Muscle layer of colon (tissue), 2 donors: ENCODE data around the gene ATG10.

ENCODE experiments used
- H3K27ac ChIP-seq: one replicate; pipeline ENCODE4 v1.7.0; 2013; ENCODE audit warnings: low read depth, mild to moderate bottlenecking, low read length, moderate library complexity
- H3K27me3 ChIP-seq, 2 donors: one replicate each; pipeline ENCODE4 v1.7.0; 2013; ENCODE audit warnings: low read length in 2 of 2, mild to moderate bottlenecking in 2 of 2; ENCODE audit not compliant: insufficient read depth in 2 of 2, control insufficient read depth in 1 of 2
- H3K36me3 ChIP-seq: one replicate; pipeline ENCODE4 v1.7.0; 2013; ENCODE audit warnings: mild to moderate bottlenecking, low read length; ENCODE audit not compliant: insufficient read depth
- H3K4me1 ChIP-seq: one replicate; pipeline ENCODE4 v1.7.0; 2013; ENCODE audit warnings: mild to moderate bottlenecking, low read length; ENCODE audit not compliant: insufficient read depth
- H3K4me3 ChIP-seq, 2 donors: one replicate each; pipeline ENCODE4 v1.7.0; 2013; ENCODE audit warnings: low read length in 2 of 2, low read depth in 1 of 2, mild to moderate bottlenecking in 1 of 2, moderate library complexity in 1 of 2
- H3K9ac ChIP-seq: one replicate; pipeline ENCODE4 v1.7.0; 2013; ENCODE audit warnings: low read length
- H3K9me3 ChIP-seq: one replicate; pipeline ENCODE4 v1.7.0; 2013; ENCODE audit warnings: mild to moderate bottlenecking, low read length
- donor health status: abdominal sarcoma.
- donor health status: Adenocarcinoma of cecum.

The ATG10 gene

GRCh38 chr5:82168294-82168693 is 196.5 kb downstream of the ATG10 start:
- peaks cover 11% of the 10 kb centered on the region for H3K4me1 ChIP-seq
- H3K27me3 ChIP-seq, result no peaks in the 10 kb centered on the region
- no peak overlapping the region for H3K27ac ChIP-seq
- no peak overlapping the region for H3K9ac ChIP-seq
- no peaks in the 10 kb centered on the region for H3K36me3 ChIP-seq
- H3K4me3 ChIP-seq, result no peak overlapping the region
- no peaks in the 10 kb centered on the region for H3K9me3 ChIP-seq

- Histone ChIP-seq H3K36me3 (no peaks in the 10 kb centered on the region), H3K27ac (no peak overlapping the region), H3K9ac (no peak overlapping the region), H3K9me3 (no peaks in the 10 kb centered on the region), H3K4me1 (peaks cover 10% of the 10 kb centered on the region), H3K4me3 (no peak overlapping the region), H3K27me3 (no peaks in the 10 kb centered on the region)
Observed at GRCh38 chr5:82169892-82170291, 198.1 kb downstream of the ATG10 start.

GRCh38 chr5:82174128-82174918 is 202.5 kb downstream of the ATG10 start:
- H3K9me3 ChIP-seq, result no peaks in the 10 kb centered on the region
- H3K36me3 ChIP-seq, result no peaks in the 10 kb centered on the region
- no peaks in the 10 kb centered on the region for H3K27me3 ChIP-seq
- H3K4me3 ChIP-seq, result no peak overlapping the region
- no peak overlapping the region for H3K9ac ChIP-seq
- no peaks in the 10 kb centered on the region for H3K4me1 ChIP-seq
- H3K27ac ChIP-seq, result no peak overlapping the region

- Histone ChIP-seq H3K9me3 (no peaks in the 10 kb centered on the region), H3K4me3 (no peak overlapping the region), H3K27me3 (no peaks in the 10 kb centered on the region), H3K9ac (no peak overlapping the region), H3K27ac (no peak overlapping the region), H3K4me1 (no peaks in the 10 kb centered on the region), H3K36me3 (peaks cover 1% of the 10 kb centered on the region)
Observed at GRCh38 chr5:82174919-82175219, 203.0 kb downstream of the ATG10 start.

GRCh38 chr5:82176115-82176814 is 204.4 kb downstream of the ATG10 start:
- H3K9me3 ChIP-seq, result no peaks in the 10 kb centered on the region
- H3K36me3 ChIP-seq, result peaks cover 5% of the 10 kb centered on the region
- no peak overlapping the region for H3K4me3 ChIP-seq
- no peak overlapping the region for H3K27ac ChIP-seq
- no peak overlapping the region for H3K9ac ChIP-seq
- H3K4me1 ChIP-seq, result no peaks in the 10 kb centered on the region
- H3K27me3 ChIP-seq, result no peaks in the 10 kb centered on the region

GRCh38 chr5:82178378-82178777 is 206.6 kb downstream of the ATG10 start:
- Histone ChIP-seq H3K9ac (no peak overlapping the region), H3K36me3 (peaks cover 5% of the 10 kb centered on the region), H3K4me3 (no peak overlapping the region), H3K27me3 (no peaks in the 10 kb centered on the region), H3K9me3 (no peaks in the 10 kb centered on the region), H3K4me1 (no peaks in the 10 kb centered on the region), H3K27ac (no peak overlapping the region)

- no peak overlapping the region for H3K4me3 ChIP-seq
- H3K27ac ChIP-seq, result no peak overlapping the region
- no peaks in the 10 kb centered on the region for H3K27me3 ChIP-seq
- H3K4me1 ChIP-seq, result no peaks in the 10 kb centered on the region
- H3K36me3 ChIP-seq, result peaks cover 5% of the 10 kb centered on the region
- no peaks in the 10 kb centered on the region for H3K9me3 ChIP-seq
- no peak overlapping the region for H3K9ac ChIP-seq
Observed at GRCh38 chr5:82182662-82183061, 210.8 kb downstream of the ATG10 start.

GRCh38 chr5:82183828-82184227 is 212.0 kb downstream of the ATG10 start:
- no peak overlapping the region for H3K9ac ChIP-seq
- H3K36me3 ChIP-seq, result peaks cover 5% of the 10 kb centered on the region
- no peak overlapping the region for H3K27ac ChIP-seq
- H3K4me3 ChIP-seq, result no peak overlapping the region
- no peaks in the 10 kb centered on the region for H3K4me1 ChIP-seq
- no peaks in the 10 kb centered on the region for H3K27me3 ChIP-seq
- no peaks in the 10 kb centered on the region for H3K9me3 ChIP-seq

GRCh38 chr5:82185851-82186250 is 214.0 kb downstream of the ATG10 start:
- Histone ChIP-seq H3K27me3 (no peaks in the 10 kb centered on the region), H3K9me3 (no peaks in the 10 kb centered on the region), H3K9ac (no peak overlapping the region), H3K36me3 (no peaks in the 10 kb centered on the region), H3K4me1 (no peaks in the 10 kb centered on the region), H3K27ac (no peak overlapping the region), H3K4me3 (no peak overlapping the region)

- no peak overlapping the region for H3K4me3 ChIP-seq
- H3K27ac ChIP-seq, result no peak overlapping the region
- no peaks in the 10 kb centered on the region for H3K27me3 ChIP-seq
Observed at GRCh38 chr5:82197550-82197949, 225.7 kb downstream of the ATG10 start.

GRCh38 chr5:82204567-82204966 is 232.7 kb downstream of the ATG10 start:
- H3K27me3 ChIP-seq, result no peaks in the 10 kb centered on the region

More at GRCh38 chr5:82197550-82197949, 225.7 kb downstream of the ATG10 start:
- H3K4me1 ChIP-seq, result no peaks in the 10 kb centered on the region
- no peaks in the 10 kb centered on the region for H3K36me3 ChIP-seq
- H3K9ac ChIP-seq, result no peak overlapping the region
- no peaks in the 10 kb centered on the region for H3K9me3 ChIP-seq

GRCh38 chr5:82205005-82205404 is 233.2 kb downstream of the ATG10 start:
- H3K27ac ChIP-seq, result no peak overlapping the region
- no peaks in the 10 kb centered on the region for H3K4me1 ChIP-seq
- H3K4me3 ChIP-seq, result no peak overlapping the region
- H3K27me3 ChIP-seq, result no peaks in the 10 kb centered on the region
- H3K36me3 ChIP-seq, result no peaks in the 10 kb centered on the region
- H3K9me3 ChIP-seq, result no peaks in the 10 kb centered on the region
- no peak overlapping the region for H3K9ac ChIP-seq

More at GRCh38 chr5:82204567-82204966, 232.7 kb downstream of the ATG10 start:
- no peaks in the 10 kb centered on the region for H3K36me3 ChIP-seq
- H3K27ac ChIP-seq, result no peak overlapping the region
- H3K9me3 ChIP-seq, result no peaks in the 10 kb centered on the region
- H3K9ac ChIP-seq, result no peak overlapping the region
- no peak overlapping the region for H3K4me3 ChIP-seq
- no peaks in the 10 kb centered on the region for H3K4me1 ChIP-seq
